K562 (cell line): ENCODE data around the gene MASP1. TPM values are rescaled to one million over a fixed set of nuclear protein-coding genes. Genes with fewer than 3 reads are reported as not detected.

ENCODE experiments used
- ATAC-seq: fragments of 200-7000 bp; cut with Tn5 transposase; 3 replicates; pipeline ENCODE4 v1.9.1; 2020; ENCODE audit warnings: moderate library complexity
- Bru-seq: library from RNA; stranded (reverse); fragments of 400-500 nt; gene quantifications from one replicate; lab custom pipeline; 2021; lab: Mats Ljungman, UMichigan
- BruChase-seq, 2 experiments: library from RNA; stranded (reverse); fragments of 400-500 nt; gene quantifications; one replicate each; lab custom pipeline; 2021; lab: Mats Ljungman, UMichigan
- BruUV-seq: library from RNA; stranded (reverse); fragments of 400-500 nt; replicated peaks from 2 replicates; lab custom pipeline; 2021; lab: Mats Ljungman, UMichigan
- CTCF ChIA-PET: fragments of 300-600 bp; formaldehyde crosslinking; extraction: SDS; loops from one replicate; lab custom pipeline; 2021; ENCODE audit warnings: low intra/inter-chr PET ratio; lab: Yijun Ruan, JAX
- POLR2A ChIA-PET: fragments of 300-600, 350-650 bp; sonication (Branson Sonifier 250); formaldehyde crosslinking; extraction: SDS; loops from one replicate; lab custom pipeline; 2021; ENCODE audit warnings: antibody characterized with exemption, inconsistent platforms; lab: Yijun Ruan, JAX
- DNase-seq, 4 experiments: peaks; one replicate each; pipeline versions ENCODE4 v3.0.0 to v3.0.0-alpha.2; 2011 to 2018; ENCODE audit warnings: low spot score in 3 of 4, mixed read lengths in 3 of 4; ENCODE audit errors: extremely low read depth in 1 of 4
- FAIRE-seq: peaks from 2 replicates; lab custom pipeline; 2011; peaks lifted over from hg19 to GRCh38; lab: Jason Lieb, UNC
- H2AFZ ChIP-seq: 2 replicates; pipeline ENCODE4 v1.6.0; 2011; ENCODE audit warnings: low read depth, low read length, control low read depth, inconsistent platforms
- H3K27ac ChIP-seq: fragments of 200-600 bp; 3 replicates; pipeline ENCODE4 v1.8.0; 2011; ENCODE audit warnings: low read depth, mild to moderate bottlenecking, control low read depth, inconsistent platforms, low read length, moderate library complexity, mixed read lengths; ENCODE audit errors: extremely low read depth
- H3K27me3 ChIP-seq, 2 experiments: fragments of 300-600 bp in 1 of 2; 2 replicates in 1 of 2; 3 replicates in 1 of 2; pipeline versions ENCODE4 v1.6.0 to v1.8.0; 2011; ENCODE audit warnings: inconsistent platforms in 2 of 2, low read length in 2 of 2, mild to moderate bottlenecking in 1 of 2, mixed read lengths in 1 of 2, moderate library complexity in 1 of 2; ENCODE audit not compliant: control insufficient read depth in 2 of 2, insufficient read depth in 2 of 2
- H3K36me3 ChIP-seq: fragments of 300-600 bp; 3 replicates; pipeline ENCODE4 v1.8.0; 2011; ENCODE audit warnings: mild to moderate bottlenecking, low read length, inconsistent platforms; ENCODE audit not compliant: control insufficient read depth, insufficient read depth
- H3K4me1 ChIP-seq, 2 experiments: fragments of 200-600 bp in 1 of 2; replicated peaks in 1 of 2; 2 replicates in 1 of 2; 3 replicates in 1 of 2; pipeline versions ENCODE4 v1.5.1 to v1.8.0; 2011; ENCODE audit warnings: inconsistent platforms in 2 of 2, low read length in 2 of 2, mild to moderate bottlenecking in 1 of 2, mixed read lengths in 1 of 2, moderate library complexity in 1 of 2; ENCODE audit not compliant: control insufficient read depth in 2 of 2, insufficient read depth in 2 of 2
- H3K4me2 ChIP-seq: 2 replicates; pipeline ENCODE4 v1.6.1; 2011; ENCODE audit warnings: low read length, control low read depth, inconsistent platforms, mixed read lengths; ENCODE audit not compliant: insufficient read depth
- H3K4me3 ChIP-seq: fragments of 200-600 bp; sonication (generic), shearing (Covaris generic); 2 replicates; pipeline ENCODE4 v1.5.1; 2016; ENCODE audit warnings: control low read depth, inconsistent platforms
- H3K79me2 ChIP-seq: fragments of 200-600 bp; 3 replicates; pipeline ENCODE4 v1.8.0; 2011; ENCODE audit warnings: low read length, inconsistent platforms; ENCODE audit not compliant: control insufficient read depth, insufficient read depth
- H3K9ac ChIP-seq, 2 experiments: 2 replicates each; pipeline versions ENCODE4 v1.6.0 to v1.6.1; 2011; ENCODE audit warnings: low read depth in 2 of 2, low read length in 2 of 2, control low read depth in 1 of 2, inconsistent platforms in 1 of 2, mild to moderate bottlenecking in 1 of 2, mixed read lengths in 1 of 2; ENCODE audit not compliant: insufficient read depth in 1 of 2
- H3K9me1 ChIP-seq: one replicate; pipeline ENCODE4 v1.6.0; 2011; ENCODE audit warnings: inconsistent platforms, mild to moderate bottlenecking, low read length, moderate library complexity; ENCODE audit not compliant: control insufficient read depth, insufficient read depth
- H3K9me3 ChIP-seq: replicated peaks from 2 replicates; pipeline ENCODE4 v1.5.1; 2011; ENCODE audit warnings: low read depth, low read length, inconsistent platforms; ENCODE audit not compliant: control insufficient read depth, insufficient read depth
- H4K20me1 ChIP-seq: replicated peaks from 2 replicates; pipeline ENCODE4 v1.6.1; 2011; ENCODE audit warnings: low read length, inconsistent platforms, mixed read lengths; ENCODE audit not compliant: control insufficient read depth, insufficient read depth
- TSC22D4 ChIP-seq: fragments of 450-650 bp; IDR thresholded peaks from 2 replicates; pipeline ENCODE4 v1.6.1; 2016; ENCODE audit warnings: missing genetic modification characterization, missing biosample characterization, control low read depth
- ZNF507 ChIP-seq: conservative IDR thresholded peaks from 2 replicates; pipeline ENCODE4 v1.6.1; 2017; ENCODE audit warnings: missing genetic modification characterization, missing compliant biosample characterization
- WGBS: fragments of 100-300 bp; shearing (Covaris generic); methylation state at CpG from one replicate; pipeline ENCODE4 v1.1.6; 2016; ENCODE audit warnings: low coverage, mixed read lengths; ENCODE audit not compliant: insufficient coverage; ENCODE audit errors: missing lambda C conversion rate; 5-methylcytosine and 5-hydroxymethylcytosine counted together
- in situ Hi-C: fragments of 300-500 bp; cut with MboI; formaldehyde crosslinking; loops from 4 replicates; pipeline ENCODE4 v1.15.0; 2018; ENCODE audit warnings: inconsistent platforms, mixed read lengths
- intact Hi-C: fragments of 100-400 bp; cut with micrococcal nuclease; formaldehyde crosslinking; loops from 2 replicates; pipeline ENCODE4 v1.14.2; 2022
- long read RNA-seq, 3 experiments: library from polyadenylated mRNA in 2 of 3; library from RNA in 1 of 3; unstranded in 2 of 3; stranded (forward) in 1 of 3; transcript quantifications; one replicate each; pipeline ENCODE4 v2.0.0, GENCODE V29; 2019 to 2022
- polyA minus RNA-seq, 3 experiments: library from RNA; depleted of rRNA, polyadenylated mRNA; stranded (reverse); fragments of >200 nt; gene quantifications; 2 replicates each; pipeline ENCODE4 v1.2.3, GENCODE V29; 2011
- polyA plus RNA-seq, 8 experiments: library from polyadenylated mRNA; depleted of rRNA in 4 of 8; stranded (reverse) in 5 of 8; unstranded in 3 of 8; fragments of >200 nt; fragmentation: Nextera tagmentation in 2 of 8; fragmentation: Illumina TruSeq in 1 of 8; extraction: Ambion mirVana in 2 of 8; extraction: Trizol in 1 of 8; gene quantifications; 2 replicates each; pipeline versions ENCODE4 v1.2.1 to v1.2.3, GENCODE V29; 2011 to 2014; ENCODE audit warnings: inconsistent platforms in 1 of 8, missing spikeins in 1 of 8
- total RNA-seq, 7 experiments: library from RNA; depleted of rRNA in 6 of 7; stranded (reverse); fragments of >200 nt in 6 of 7; fragmentation: Illumina TruSeq in 2 of 7; extraction: Trizol in 2 of 7; gene quantifications; 2 replicates each; pipeline versions ENCODE4 v1.2.1 to v1.2.3, GENCODE V29; 2011 to 2021; ENCODE audit warnings: low replicate concordance in 1 of 7
- TF ChIP-seq, protein P1 (sequence below): fragments of 250-450 bp; sonication (Bioruptor Pico); IDR thresholded peaks from 2 replicates; pipeline ENCODE4 v1.5.0; 2020; ENCODE audit warnings: mild to moderate bottlenecking, borderline replicate concordance

MASP1 gene, protein sequence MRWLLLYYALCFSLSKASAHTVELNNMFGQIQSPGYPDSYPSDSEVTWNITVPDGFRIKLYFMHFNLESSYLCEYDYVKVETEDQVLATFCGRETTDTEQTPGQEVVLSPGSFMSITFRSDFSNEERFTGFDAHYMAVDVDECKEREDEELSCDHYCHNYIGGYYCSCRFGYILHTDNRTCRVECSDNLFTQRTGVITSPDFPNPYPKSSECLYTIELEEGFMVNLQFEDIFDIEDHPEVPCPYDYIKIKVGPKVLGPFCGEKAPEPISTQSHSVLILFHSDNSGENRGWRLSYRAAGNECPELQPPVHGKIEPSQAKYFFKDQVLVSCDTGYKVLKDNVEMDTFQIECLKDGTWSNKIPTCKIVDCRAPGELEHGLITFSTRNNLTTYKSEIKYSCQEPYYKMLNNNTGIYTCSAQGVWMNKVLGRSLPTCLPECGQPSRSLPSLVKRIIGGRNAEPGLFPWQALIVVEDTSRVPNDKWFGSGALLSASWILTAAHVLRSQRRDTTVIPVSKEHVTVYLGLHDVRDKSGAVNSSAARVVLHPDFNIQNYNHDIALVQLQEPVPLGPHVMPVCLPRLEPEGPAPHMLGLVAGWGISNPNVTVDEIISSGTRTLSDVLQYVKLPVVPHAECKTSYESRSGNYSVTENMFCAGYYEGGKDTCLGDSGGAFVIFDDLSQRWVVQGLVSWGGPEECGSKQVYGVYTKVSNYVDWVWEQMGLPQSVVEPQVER
- total RNA-seq (2011; cell fraction: chromatin; rRNA removed; ENCODE audit: low replicate concordance): not detected in 2 replicates
- 0.33 TPM in 1 of 2 replicates, not detected in the other for total RNA-seq (2011; cell fraction: nucleolus; rRNA removed)
- not detected in 2 replicates for total RNA-seq (2011; cell fraction: nucleoplasm; rRNA removed)
- total RNA-seq (2014; rRNA removed) (0.16 TPM in 1 of 2 replicates, not detected in the other), total RNA-seq (2014; rRNA removed; fragmentation: Illumina TruSeq; extraction: Trizol) (0.16 and 0.22 TPM in 2 replicates), total RNA-seq (2015; rRNA removed; fragmentation: Illumina TruSeq; extraction: Trizol) (not detected in 2 replicates), total RNA-seq (2021) (0.13 and 0.22 TPM in 2 replicates), polyA plus RNA-seq (2011; rRNA removed) (0.22 and 0.24 TPM in 2 replicates), polyA plus RNA-seq (2014; fragmentation: Illumina TruSeq; extraction: Trizol) (0.03 and 0.24 TPM in 2 replicates), polyA plus RNA-seq (2014; fragmentation: Nextera tagmentation; extraction: Ambion mirVana) (under 1 TPM; 0.18 to 0.24 TPM), polyA plus RNA-seq (2014; rRNA removed) (not detected in 2 replicates), polyA minus RNA-seq (2011; rRNA and poly(A)+ RNA removed) (0.07 and 0.18 TPM in 2 replicates), Bru-seq, nascent RNA (percentile 5 among the genes with signal in this experiment), BruChase-seq, experiment 1, labeled RNA remaining after a 2-hour chase (percentile 16 among the genes with signal in this experiment), BruChase-seq, experiment 2, labeled RNA remaining after a 6-hour chase (percentile 11 among the genes with signal in this experiment)
- 0.19 and 0.24 TPM in 2 replicates for polyA plus RNA-seq (2011; cell fraction: cytosol; rRNA removed)
- polyA plus RNA-seq (2011; cell fraction: nucleus; rRNA removed): 0.14 TPM in 1 of 2 replicates, not detected in the other
- 0.09 and 1.6 TPM in 2 replicates for polyA plus RNA-seq (2012)
- polyA minus RNA-seq (2011; cell fraction: cytosol; rRNA and poly(A)+ RNA removed): not detected in 2 replicates
- not detected in 2 replicates for polyA minus RNA-seq (2011; cell fraction: nucleus; rRNA and poly(A)+ RNA removed)
- long read RNA-seq, experiment 1: 0 reads
- long read RNA-seq, experiment 2: 0 reads
- long read RNA-seq, experiment 3: 0 reads

DNA sequence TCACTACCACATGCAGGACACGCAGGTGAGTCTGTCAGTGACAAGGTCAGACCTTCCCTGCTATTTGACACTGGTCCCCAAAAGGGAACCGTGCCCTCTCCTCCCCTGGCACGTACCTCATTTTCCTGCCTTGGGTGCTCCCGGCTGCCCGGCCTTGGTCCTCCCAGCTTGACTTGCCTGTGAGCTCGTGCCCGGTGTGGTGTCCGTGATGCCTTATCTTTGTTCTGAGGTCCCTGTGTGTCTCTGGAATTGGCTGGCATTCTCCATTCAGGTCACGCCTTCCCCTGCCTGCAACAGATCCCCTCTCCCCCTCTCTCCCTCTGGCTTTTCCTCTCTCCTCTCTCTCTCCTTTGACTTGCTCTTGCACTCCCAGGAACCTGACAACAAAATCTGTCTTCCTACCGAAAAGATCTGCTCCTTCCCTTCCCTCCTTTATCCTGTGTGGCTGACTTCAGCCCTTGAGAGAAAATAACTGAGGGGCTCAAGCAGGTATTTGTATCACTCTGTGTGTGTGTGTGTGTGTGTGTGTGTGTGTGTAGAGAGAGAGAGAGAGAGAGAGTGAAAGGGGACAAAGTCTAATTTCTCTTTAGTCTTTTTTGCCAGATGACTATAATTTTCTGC lies at the start of gene MASP1:
Gene MASP1, minus strand, starts transcription at position 226 of the 621 bp plus-strand sequence. Its CDS starts 105 bp downstream, at position 121.
- Histone ChIP-seq H4K20me1 (no peaks in the 10 kb centered on the region), H3K4me2 (no peak within 1 kb of the TSS), H3K9ac (no peak within 1 kb of the TSS)
- no peak for DNase-seq
- TF ChIP-seq, protein P1, sequence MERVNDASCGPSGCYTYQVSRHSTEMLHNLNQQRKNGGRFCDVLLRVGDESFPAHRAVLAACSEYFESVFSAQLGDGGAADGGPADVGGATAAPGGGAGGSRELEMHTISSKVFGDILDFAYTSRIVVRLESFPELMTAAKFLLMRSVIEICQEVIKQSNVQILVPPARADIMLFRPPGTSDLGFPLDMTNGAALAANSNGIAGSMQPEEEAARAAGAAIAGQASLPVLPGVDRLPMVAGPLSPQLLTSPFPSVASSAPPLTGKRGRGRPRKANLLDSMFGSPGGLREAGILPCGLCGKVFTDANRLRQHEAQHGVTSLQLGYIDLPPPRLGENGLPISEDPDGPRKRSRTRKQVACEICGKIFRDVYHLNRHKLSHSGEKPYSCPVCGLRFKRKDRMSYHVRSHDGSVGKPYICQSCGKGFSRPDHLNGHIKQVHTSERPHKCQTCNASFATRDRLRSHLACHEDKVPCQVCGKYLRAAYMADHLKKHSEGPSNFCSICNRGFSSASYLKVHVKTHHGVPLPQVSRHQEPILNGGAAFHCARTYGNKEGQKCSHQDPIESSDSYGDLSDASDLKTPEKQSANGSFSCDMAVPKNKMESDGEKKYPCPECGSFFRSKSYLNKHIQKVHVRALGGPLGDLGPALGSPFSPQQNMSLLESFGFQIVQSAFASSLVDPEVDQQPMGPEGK (CRISPR knock-in tag): no peak
- no peak for TF ChIP-seq ZNF507 (tag)
- TF ChIP-seq TSC22D4: 0 out of 2 replicates have a peak, but pooled peaks have one; percentile 40
- TF ChIP-seq, all 486 proteins: peak for 1
- ChIA-PET POLR2A (interaction anchor here (0.5 to 0.7 kb wide), 2 partner anchors 11 to 20 kb away, joined by 3 read pairs; no protein-coding TSS in a partner anchor), CTCF (no interaction called here)
- Histone ChIP-seq H2AFZ (no peak within 1 kb of the TSS), H3K9me3 (no peaks in the 10 kb centered on the region), H3K4me1 (no peaks in the 10 kb centered on the region; a peak in 3 of 5 replicates), H3K9me1 (no peaks in the 10 kb centered on the region), H3K79me2 (no peaks in the 10 kb centered on the region), H3K27me3 (peaks cover 5 to 11% of the 10 kb centered on the region in 2 experiments; a peak in 4 of 5 replicates), H3K4me3 (no peak within 1 kb of the TSS), H3K27ac (no peak within 1 kb of the TSS), H3K36me3 (no peaks in the 10 kb centered on the region)
- intact Hi-C loops (loop anchor here (10.0 kb wide), 1 partner anchor 177 kb away; no protein-coding TSS in a partner anchor), in situ Hi-C loops (no loop called here)
- FAIRE-seq (no peak), ATAC-seq (no peak)
- no TSS peak for BruUV-seq
- WGBS: 0% methylated on average over 10 of the region's 10 CpGs
